HG02852 (cell line): Measurements from ENCODE around the gene STAT1.
A peak's percentile ranks its signal among the peaks of the same experiment; 100 is the strongest.
"Not testable (repeated sequence)": the region's sequence is repeated elsewhere in the genome, so short reads cannot be mapped to it uniquely, and the experiment has no call there.

Experiments used
- ATAC-seq: cut with Tn5 transposase; IDR thresholded peaks from one replicate; pipeline ENCODE4 v1.9.1; 2021; ENCODE audit warnings: mild to moderate bottlenecking, moderate library complexity; ENCODE audit not compliant: unreplicated experiment

STAT1 gene

DNA sequence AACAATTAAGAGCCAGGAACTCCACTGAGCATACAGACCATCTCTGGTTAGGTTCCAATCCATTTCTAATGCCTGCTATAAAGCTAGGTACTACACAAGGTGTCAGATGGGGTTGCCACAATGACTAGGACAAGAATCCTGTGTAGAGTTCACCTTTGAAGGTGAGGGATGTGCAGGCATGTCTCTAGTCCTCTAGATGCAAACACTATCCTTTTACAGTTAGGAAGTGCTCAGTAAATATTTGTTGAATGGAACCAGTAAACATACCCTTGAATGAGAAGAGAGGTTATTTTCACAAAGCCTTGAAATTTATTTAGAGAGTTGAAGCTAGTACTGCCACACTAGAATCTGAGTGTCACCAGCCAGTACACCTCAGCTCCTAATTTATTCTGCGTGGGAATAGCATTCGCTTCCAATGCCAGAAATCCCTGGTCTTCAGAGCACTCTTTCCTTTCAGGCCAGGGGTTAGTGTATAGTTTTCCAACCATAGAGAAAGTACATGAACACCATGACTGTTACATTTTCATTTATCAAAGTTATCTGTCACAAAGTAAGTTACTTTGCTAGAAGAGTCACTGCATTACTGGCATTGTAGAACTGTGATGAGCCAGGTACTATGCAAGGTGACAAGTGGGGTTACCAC, 48.3 kb downstream of the STAT1 start:
- no peak for ATAC-seq

DNA sequence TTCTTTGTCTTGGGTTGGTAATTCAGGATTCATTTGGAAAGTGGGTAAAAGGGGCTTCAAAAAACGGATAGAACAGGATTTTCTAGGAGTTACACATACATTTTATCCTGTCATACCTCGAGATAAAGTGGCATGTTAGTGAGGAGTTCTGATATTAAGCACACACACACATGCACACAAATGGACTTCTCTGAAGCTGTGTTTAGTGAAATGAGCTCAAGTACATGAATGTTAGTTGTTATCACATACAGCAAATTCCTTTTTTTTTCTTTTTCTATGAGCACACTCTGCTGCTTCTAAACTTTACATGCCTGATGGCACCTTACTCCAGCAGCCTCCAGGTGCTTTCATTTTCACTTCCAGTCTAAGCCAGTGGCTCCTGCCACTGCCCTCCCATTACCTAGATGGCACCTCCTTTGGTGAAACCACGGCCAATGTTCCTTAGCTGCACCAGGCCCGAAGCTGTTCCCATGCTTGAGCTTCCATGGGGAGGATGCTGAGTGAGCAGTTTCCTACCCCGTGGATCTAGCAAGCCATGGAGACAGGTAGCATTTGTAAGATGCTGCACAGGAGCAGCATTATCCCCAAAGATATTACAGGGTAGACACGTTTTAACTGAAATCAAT, 49.7 kb downstream of the STAT1 start:
- no peak for ATAC-seq

DNA sequence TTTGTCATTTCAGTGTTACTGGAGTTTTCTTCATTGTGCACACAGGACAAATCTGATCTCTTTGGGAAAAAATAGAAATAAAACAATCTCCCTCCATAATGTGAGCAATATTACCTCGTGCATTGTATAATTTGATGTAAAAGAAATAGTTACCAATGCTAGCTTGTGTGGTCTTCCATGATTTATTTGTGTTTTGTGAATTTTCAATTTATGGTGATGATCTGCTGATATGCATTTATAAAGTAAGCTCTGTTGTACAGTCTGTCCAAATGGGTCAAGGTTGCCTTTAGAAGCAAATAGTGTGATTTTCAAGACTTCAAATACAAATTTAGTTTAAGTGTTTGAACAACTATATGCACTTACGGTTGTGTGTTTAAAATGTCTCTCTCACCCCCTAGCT, 50.9 kb downstream of the STAT1 start:
- no peak for ATAC-seq

DNA sequence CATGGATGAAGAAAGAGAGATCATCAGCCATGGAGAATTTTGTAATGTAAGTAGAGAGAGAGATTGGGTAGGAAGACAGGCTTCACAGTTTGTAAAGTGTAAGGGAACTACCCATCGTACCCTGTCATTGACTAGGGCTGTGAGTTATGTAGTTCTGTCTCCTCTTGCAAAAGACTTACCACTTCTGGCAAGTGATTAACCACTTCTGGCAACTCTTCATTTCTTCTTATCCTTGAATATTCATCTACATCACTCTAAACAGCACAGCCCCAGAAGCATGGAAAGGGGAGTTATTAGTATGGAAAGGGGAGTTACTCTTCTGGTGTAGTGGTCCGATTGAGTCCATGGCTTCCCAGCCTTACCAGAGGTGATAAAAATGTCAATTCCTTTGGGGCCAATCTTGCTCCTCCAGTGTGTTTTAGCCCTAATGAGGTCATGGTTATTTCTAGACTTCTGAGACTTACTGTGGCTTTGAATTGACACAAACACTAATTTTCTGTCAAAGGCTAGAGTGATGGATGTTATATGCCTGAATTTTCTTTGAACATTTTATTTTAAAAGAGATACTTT, 52.0 kb downstream of the STAT1 start:
- ATAC-seq: no peak

DNA sequence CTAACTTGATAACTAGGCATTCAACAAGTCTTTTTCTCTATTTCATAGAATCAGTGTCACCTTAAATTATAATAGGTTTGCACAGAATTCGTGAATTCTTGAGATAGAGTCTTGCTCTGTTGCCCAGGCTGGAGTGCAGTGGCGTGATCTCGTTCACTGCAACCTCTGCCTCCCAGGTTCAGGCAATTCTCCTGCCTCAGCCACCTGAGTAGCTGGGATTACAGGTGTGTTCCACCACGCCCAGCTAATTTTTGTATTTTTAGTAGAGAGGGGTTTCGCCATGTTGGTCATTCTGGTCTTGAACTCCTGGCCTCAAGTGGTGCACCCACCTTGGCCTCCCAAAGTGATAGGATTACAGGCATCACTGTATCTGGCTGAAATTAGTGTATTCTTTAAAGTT, 52.9 kb downstream of the STAT1 start:
- ATAC-seq: not testable (repeated sequence)

DNA sequence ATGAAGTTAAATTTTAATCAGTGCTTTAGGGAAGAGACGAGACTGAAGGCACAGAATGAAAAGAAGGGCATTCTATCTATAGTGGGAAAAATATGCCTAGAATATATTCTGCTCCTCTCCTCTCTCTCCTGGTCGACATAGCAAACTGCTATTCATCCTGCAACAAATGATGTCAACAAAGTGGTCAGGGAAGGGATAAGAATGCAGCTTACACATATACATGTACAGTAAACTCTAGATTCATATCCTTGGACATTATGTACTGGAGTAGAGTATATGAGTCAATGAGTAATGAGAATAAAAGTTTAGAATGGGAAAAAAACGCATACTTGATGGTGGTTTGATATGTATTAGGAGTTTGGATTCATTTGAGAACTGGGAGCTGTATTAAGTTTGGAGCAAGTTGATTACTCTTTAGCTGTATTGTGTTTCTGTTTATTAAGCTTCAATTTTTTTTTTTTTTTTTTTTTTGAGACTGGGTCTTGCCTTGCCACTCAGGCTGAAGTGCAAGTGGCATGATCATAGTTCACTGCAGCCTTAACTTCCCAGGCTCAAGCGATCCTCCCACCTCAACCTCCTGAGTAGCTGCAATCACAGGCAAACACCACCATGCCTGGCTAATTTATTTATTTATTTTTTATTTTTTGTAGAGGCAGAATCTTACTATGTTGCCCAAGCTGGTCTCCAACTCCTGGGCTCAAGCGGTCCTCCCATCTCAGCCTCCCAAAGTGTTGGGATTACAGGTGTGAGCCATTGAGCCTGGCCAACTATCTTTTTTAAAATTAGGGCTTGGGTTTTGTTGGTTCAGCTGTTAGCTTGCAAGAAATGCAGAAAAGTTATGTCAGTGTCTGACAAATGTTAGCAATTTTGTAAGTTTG, 53.8 kb downstream of the STAT1 start:
- ATAC-seq: no peak

DNA sequence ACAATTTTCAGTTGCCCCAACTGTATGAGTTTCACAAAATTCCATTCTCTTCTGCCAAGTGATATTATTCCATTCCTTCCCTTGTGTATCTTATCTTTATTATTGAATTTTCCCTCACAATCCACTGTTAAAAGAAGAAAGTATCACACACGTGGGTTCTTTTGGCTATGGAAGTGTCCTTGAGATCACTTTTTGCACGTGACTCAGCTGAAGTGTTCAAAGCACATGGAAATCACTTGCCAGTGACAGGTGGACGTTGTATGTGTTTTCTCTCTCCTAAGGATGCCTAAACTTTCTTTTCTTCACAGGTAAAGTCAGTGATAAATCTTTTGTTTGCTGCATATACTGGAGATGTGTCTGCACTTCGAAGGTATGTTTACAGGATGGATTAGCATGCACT, 60.7 kb downstream of the STAT1 start:
- ATAC-seq: no peak

DNA sequence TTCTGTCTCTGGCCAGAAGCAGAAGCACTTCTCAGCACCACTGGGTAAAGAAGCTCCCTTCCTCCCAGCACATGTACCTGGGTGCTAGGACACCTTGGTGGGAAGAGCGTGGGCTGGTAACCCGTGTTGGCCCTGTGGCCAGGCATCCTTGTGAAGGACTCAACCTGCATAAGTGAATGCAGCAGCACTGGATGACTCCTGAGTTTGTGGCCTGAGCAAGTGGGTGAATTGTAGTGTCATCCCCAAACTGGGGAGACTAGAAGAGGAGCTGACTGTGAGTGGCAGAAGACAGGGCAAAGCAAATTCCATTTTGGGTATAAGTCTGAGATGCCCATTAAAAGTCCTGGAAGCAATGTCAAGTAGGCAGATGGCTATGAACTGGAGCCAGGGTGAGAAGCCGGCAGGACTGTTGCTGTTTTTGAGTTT, 63.4 kb downstream of the STAT1 start:
- no peak for ATAC-seq

DNA sequence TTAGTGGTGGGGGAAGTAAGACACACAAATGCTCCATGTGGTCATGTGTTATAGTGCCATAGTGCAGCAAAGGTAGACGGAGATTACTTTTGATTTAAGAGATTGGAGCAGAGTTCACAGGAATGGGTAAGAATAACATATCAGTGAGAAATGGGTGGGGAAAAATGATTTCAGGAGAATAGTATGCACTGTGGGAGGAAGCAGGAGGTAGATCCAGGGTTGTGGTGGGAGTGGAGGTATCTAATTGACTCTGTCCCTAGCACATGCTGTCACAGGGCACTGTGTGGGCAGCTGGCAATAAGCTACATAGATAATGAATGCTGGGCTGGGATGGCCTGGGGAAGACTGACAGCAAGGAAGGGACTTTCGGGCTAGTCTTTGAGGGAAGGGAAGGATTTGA, 65.3 kb downstream of the STAT1 start:
- no peak for ATAC-seq

DNA sequence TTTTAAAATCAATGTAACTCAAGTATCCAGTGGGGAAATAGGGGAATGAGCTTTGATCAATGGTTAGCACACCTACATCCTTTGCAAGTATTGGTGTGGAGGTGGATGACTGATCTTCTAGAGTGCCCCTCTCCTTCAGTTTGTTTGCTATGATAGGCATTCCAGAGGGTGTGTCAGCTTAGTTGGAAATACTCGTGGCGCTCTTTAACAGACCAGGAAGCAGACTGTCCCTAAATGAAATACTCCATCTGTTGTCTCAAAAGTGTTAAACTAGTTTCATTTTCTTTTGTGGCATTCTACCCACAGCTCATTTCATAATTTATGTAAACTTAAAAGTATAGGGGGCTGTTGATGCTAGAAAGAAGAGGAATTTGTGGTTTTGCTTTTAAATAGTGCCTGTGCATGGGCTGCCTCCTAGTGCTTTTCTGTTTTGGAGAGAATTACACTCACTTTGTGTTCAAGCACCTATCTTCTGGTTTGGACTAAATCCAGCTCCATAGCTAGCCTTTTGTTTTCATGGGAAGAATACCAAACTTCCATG, 66.2 kb downstream of the STAT1 start:
- peak; percentile 80 for ATAC-seq

DNA sequence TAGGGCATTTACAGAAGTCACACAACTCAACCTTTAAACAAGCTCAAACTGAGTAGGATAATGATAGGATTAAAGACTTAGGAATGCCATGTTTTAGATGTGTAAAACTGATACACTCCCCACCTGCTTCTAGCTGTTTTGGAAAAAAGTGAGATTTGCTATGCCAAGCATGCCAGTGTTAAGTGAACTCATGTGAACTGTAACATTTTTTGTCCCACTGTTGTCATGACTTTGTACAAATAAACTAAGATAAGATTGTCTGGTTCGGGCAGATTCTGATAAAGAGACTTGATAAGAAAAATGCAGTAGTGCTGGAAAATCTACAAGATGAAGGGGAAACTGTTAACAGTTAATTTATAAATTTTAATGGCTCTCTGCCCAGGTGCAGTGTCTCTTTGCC, 66.8 kb downstream of the STAT1 start:
- no peak for ATAC-seq

DNA sequence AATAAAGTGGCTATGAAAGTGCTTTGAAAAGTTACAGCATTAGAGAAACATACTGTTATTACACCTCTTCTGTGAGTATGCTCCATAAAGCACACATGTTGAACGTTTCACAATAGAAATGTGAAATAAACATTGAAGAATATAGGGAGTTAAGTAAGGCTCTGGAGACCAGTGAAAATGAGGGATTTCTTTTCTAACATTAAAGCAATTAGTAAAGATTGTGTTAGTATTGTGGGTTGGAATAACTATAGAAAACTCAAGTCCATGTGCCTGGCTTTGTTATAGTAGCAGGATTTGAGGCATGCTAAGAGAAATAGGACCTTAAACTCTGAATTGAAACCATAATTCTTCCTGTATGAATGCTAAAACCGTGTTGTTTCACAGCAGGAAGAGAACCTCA, 70.3 kb downstream of the STAT1 start:
- no peak for ATAC-seq

DNA sequence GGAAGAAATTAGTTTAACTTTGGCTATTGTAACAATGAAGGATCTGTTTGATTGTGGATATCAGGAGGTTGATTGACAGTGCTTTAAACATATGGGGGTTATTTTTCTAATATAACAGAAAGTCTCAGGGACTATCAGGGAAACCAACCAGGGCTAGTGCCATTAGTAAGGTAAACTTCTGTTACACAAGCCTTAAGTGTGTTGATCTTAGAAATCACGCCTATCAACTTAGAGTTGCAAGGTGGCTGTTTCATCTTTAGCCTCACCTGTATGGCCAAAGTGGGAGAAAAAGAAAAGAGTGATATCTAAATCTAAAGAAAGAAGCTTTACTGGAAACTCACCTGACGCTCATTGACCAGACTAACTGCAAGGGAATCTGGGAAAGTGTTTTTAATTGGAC, 71.3 kb downstream of the STAT1 start:
- no peak for ATAC-seq

DNA sequence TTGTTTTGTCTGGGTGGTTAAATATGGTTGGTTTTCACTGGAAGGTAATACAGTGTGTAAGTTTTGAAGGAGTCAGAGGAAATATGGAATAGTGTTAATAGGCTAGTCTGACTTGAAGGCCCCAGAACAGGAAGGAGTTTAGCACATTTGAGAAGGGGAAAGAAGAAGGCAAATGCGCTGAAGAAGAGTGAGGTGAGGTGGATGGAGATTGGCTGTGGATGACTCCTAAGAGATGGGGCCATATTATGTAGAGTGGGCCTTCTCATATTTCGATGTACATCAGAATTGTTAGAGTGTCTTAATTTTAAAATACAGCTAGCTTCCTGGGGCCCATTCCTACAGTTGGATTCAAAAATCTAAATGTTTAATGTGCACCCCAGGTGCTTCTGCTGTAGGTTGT, 72.4 kb downstream of the STAT1 start:
- no peak for ATAC-seq

DNA sequence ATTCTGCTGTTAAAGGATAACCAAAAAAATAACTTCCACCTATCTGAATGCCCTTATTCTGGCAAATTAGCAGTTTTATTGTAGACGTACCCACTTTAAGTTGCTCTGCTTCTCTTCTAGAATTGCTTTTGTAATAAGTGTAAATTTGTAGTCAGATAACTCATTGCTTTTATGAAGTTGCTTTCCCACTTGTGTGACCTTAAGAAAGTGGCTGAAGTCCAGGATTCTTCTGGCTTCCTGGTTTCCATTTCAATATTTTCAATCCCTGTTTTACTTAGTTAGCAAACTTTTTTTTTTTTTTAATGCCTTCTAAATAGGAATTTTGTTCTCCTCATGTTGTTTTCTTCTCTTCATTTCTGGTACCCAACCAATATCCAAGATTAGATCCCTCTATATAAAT, 73.5 kb downstream of the STAT1 start:
- no peak for ATAC-seq

DNA sequence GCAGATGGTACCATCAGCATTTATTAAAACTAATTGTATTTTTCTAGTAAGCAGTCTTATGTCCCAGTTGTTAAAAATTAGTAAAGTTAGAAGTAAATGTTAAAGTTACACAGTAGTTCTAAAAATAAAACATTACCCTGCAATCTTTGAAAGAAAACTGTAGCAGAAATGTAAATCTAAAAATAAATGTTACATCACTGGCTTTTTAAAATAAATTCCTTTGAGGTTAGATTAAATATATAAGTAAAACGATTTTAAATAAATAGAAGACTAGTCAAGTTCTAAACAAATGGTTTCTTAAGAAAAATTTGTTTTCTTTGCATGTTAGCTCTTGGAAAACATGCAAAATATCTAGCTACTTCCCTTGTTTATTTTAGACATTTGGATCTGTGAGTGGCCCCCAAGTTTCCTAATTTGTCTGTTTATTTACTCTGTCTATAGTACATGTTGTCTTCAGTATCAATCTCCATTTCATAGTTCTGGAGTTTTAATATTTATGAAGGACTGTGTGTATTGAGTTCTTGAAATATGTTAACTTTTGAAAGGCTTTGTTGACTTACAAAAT, 75.1 kb downstream of the STAT1 start:
- ATAC-seq: no peak

DNA sequence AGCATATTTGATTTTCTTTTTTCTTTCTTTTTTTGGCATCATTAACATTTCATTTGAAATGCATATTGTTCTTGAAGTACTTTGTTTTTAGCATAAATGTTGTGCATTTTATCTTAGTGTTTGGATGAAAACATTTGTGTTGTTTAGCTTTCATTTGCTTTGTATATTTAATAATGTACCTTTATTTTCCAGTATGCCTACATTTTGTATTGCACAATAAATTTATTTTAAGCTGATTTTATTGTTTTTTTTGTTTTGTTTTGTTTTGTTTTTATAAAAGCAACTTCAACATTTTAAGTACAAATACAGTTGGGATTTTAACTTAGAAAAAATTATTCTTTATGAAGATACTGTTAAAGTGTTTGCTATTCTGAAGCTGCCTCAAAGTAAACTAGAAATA, 78.9 kb downstream of the STAT1 start:
- ATAC-seq: no peak

DNA sequence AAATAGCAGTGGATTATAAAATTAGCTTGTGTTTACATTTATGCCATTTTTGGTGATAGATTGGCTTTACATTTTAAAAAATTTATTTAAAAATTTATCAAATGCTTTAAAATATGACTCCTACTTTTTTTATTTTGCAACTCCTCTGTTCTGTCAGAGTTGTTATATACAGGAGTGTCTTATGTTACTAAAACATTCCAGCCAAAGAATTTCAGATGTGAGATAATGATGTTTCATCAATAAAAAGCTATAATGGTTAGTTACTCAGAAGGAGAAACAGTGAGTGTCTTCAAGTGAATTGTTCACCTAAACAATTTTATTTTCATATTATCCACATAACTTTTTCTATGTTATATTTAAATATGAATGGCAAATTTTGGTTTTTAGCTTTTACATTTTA, 80.6 kb downstream of the STAT1 start:
- no peak for ATAC-seq

DNA sequence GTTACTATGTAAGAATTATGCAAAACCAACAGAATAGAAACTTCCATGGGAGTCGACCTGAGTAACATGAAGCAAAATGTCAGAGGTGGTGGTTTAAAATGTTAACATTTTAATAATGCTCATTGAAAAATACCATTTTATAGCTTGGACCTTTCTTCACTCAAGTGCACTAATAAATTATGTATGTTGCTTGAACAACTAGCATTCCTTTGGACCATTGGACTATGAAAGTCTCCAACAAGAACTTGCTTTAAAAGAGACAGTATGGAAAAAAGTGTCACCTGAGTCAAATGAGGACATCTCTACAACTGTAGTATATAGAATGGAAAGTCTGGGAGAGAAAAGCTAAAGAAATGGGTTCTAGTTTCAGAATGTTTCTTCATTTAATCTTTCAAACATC, 81.5 kb downstream of the STAT1 start:
- ATAC-seq: no peak

DNA sequence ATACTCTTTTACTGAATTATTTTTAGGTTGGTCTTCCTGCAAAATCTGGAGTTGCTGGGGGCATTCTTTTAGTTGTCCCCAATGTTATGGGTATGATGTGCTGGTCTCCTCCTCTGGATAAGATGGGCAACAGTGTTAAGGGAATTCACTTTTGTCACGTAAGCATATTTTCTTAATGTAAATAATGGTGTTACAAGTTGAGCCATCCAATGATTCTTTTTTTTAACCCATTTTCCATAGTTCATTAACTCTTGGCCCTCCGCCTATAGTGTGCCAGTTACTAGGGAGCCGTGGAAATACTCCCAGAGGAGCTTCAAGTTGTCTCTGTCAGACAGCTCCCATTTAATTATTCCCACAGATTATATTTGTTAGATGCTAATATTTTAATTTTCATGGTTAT, 83.6 kb downstream of the STAT1 start:
- ATAC-seq: no peak

DNA sequence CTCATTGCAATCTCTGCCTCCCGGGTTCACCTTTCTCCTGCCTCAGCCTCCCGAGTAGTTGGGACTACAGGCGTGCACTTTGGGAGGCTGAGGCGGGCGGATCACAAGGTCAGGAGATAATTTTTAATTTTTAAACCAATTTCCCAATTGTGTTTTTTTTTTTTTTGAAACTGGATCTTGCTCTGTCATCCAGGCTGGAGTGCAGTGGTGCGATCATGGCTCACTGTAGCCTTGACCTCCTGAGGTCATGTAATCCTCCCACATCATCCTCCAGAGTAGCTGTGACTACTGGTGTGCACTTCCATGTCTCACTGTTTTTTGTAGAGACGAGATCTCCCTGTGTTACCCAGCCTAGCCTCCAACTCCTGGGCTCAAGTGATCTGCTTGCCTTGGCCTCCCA, 84.1 kb downstream of the STAT1 start:
- no peak for ATAC-seq
